ENCODE measurements around the gene CHCHD4. TPM values are rescaled to one million over a fixed set of nuclear protein-coding genes. Genes with fewer than 3 reads are reported as not detected.

CHCHD4 gene
- total RNA-seq, 1 experiment from 2014 or later, result 43.3 TPM

DNA sequence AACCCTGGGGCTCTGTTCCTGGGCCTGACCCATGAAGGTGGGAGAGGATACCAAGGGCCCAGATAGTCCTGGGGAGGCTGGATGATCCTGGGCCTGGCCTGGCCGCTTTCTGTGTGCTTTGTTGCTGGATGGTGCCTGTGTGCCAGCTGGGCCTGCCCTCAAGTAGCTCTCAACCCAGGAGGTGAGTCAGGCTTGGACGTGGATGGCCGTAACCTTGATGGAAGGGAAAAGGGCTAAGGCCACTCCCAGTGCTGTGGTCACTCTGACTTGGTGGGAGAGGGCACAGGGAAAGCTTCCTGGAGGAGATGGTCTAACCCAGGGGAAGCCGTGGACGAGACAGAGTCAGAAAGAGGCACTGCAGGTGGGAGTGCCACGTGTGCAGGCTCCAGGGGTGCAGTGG is 9.6 kb upstream of the CHCHD4 start:
- H2AFZ ChIP-seq (ENCODE audit: low read length), result no peak overlapping the region
- no peaks in the 10 kb centered on the region for H3K9me2 ChIP-seq (replicated peaks; ENCODE audit: low read length)
- no peaks in the 10 kb centered on the region for H3K9me3 ChIP-seq (ENCODE audit: low read length)
- H3K4me3 ChIP-seq (ENCODE audit: low read length), result no peak overlapping the region
- no peaks in the 10 kb centered on the region for H3K27me3 ChIP-seq (ENCODE audit: low read length)
- no peak overlapping the region for H3K9ac ChIP-seq (ENCODE audit: low read length)
- no peaks in the 10 kb centered on the region for H3F3A ChIP-seq (ENCODE audit: low read length, unreplicated experiment)
- intact Hi-C loops (cut with micrococcal nuclease), result no loop called here
- BruUV-seq (replicated peaks), result no TSS peak
- H4K20me1 ChIP-seq (ENCODE audit: low read length), result no peaks in the 10 kb centered on the region
- peaks cover 21% of the 10 kb centered on the region for H3K4me1 ChIP-seq (ENCODE audit: insufficient read depth, low read length)
- H3K79me2 ChIP-seq (ENCODE audit: low read length), result peaks cover 4% of the 10 kb centered on the region; the same call in 1 of the 2 replicates
- H3K36me3 ChIP-seq (ENCODE audit: low read depth, low read length), result peaks cover 74% of the 10 kb centered on the region
- H3K27ac ChIP-seq (ENCODE audit: low read length), result no peak overlapping the region
- CTCF ChIA-PET, result no interaction called here
- no peak overlapping the region for H3K4me2 ChIP-seq (ENCODE audit: low read length)
- ATAC-seq, result no peak
- no peak for DNase-seq
- TF ChIP-seq EZH2 (IDR thresholded peaks at IDR 0.05; ENCODE audit: low read length, unreplicated experiment), result no peak
- TF ChIP-seq, protein P1, sequence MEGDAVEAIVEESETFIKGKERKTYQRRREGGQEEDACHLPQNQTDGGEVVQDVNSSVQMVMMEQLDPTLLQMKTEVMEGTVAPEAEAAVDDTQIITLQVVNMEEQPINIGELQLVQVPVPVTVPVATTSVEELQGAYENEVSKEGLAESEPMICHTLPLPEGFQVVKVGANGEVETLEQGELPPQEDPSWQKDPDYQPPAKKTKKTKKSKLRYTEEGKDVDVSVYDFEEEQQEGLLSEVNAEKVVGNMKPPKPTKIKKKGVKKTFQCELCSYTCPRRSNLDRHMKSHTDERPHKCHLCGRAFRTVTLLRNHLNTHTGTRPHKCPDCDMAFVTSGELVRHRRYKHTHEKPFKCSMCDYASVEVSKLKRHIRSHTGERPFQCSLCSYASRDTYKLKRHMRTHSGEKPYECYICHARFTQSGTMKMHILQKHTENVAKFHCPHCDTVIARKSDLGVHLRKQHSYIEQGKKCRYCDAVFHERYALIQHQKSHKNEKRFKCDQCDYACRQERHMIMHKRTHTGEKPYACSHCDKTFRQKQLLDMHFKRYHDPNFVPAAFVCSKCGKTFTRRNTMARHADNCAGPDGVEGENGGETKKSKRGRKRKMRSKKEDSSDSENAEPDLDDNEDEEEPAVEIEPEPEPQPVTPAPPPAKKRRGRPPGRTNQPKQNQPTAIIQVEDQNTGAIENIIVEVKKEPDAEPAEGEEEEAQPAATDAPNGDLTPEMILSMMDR (conservative IDR thresholded peaks at IDR 0.05; ENCODE audit: low read depth, low read length), result no peak
- TF ChIP-seq EZH2phosphoT487 (IDR thresholded peaks at IDR 0.05; ENCODE audit: borderline replicate concordance, low read length), result no peak
- POLR2A ChIA-PET (ENCODE audit: unreplicated experiment), result no interaction called here

DNA sequence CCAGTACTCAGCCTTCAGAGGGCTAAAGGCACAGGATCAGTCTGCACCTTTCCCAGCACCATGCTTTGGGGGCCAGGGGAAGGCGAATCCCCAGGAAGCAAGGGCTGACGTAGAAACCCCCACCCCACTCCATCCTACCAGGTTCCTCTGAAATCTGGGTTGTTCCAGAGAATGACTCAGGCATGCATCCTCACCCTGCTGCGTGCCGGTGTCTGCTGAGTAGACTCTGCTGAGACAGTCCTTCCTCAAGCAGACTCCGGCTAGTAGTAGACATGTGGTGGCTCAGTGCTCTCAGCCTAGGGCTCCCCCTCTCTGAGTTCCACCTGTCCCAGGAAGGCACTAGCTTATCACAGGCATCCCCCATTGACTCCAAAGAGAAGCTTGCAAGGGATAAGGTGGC is 9.2 kb upstream of the CHCHD4 start:
- POLR2A ChIA-PET (ENCODE audit: unreplicated experiment), result no interaction called here
- Histone ChIP-seq H3K9me3 (ENCODE audit: low read length) (no peaks in the 10 kb centered on the region), H2AFZ (ENCODE audit: low read length) (no peak overlapping the region), H3K4me1 (ENCODE audit: insufficient read depth, low read length) (peaks cover 21% of the 10 kb centered on the region), H3K4me2 (ENCODE audit: low read length) (no peak overlapping the region), H3K27ac (ENCODE audit: low read length) (no peak overlapping the region), H3F3A (ENCODE audit: low read length, unreplicated experiment) (no peaks in the 10 kb centered on the region), H3K4me3 (ENCODE audit: low read length) (no peak overlapping the region), H3K9me2 (replicated peaks; ENCODE audit: low read length) (no peaks in the 10 kb centered on the region), H3K9ac (ENCODE audit: low read length) (no peak overlapping the region), H3K27me3 (ENCODE audit: low read length) (no peaks in the 10 kb centered on the region), H4K20me1 (ENCODE audit: low read length) (peaks cover under 1% of the 10 kb centered on the region; the same call in 1 of the 2 replicates), H3K79me2 (ENCODE audit: low read length) (peaks cover 6% of the 10 kb centered on the region), H3K36me3 (ENCODE audit: low read depth, low read length) (peaks cover 72% of the 10 kb centered on the region)
- no peak for TF ChIP-seq EZH2phosphoT487 (IDR thresholded peaks at IDR 0.05; ENCODE audit: borderline replicate concordance, low read length)
- TF ChIP-seq, protein P1 (conservative IDR thresholded peaks at IDR 0.05; ENCODE audit: low read depth, low read length), result no peak
- no peak for TF ChIP-seq EZH2 (IDR thresholded peaks at IDR 0.05; ENCODE audit: low read length, unreplicated experiment)
- DNase-seq, result no peak
- no TSS peak for BruUV-seq (replicated peaks)
- CTCF ChIA-PET, result no interaction called here
- intact Hi-C loops (cut with micrococcal nuclease), result no loop called here
- 0 out of 2 replicates have a peak, but pooled peaks have one; percentile 6 for ATAC-seq

DNA sequence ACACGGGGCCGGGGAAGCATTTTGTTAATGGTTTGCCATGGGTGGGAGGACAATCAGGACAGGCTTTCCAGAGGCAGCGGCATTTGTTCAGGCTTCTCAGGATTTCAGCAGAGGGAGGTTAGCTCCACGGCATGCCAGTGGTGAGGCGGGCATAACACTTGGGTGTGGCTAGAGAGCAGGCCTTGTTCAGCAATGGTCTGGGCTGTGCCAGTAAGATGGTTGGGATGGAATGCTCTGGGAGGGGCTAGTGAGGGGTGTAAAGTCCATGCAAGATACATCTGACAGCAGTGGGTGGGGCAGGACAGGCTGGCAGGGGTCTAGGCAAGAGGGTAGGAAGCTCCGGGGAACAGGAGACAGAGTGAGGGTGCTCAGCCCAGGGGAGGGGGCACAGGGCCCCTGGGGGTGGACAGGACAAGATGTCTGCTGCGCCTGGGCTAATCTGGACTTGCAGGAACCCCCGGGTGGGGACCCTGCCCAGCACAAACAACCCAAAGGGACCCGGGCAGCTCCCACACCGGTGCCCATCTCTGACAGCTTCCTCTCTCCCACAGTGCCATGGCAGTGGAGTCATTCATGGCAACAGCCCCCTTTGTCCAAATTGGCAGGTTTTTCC is 8.6 kb upstream of the CHCHD4 start:
- ATAC-seq (no peak), DNase-seq (no peak)
- Histone ChIP-seq H2AFZ (ENCODE audit: low read length) (no peak overlapping the region), H3K4me1 (ENCODE audit: insufficient read depth, low read length) (peaks cover 21% of the 10 kb centered on the region), H3K4me2 (ENCODE audit: low read length) (no peak overlapping the region), H3F3A (ENCODE audit: low read length, unreplicated experiment) (no peaks in the 10 kb centered on the region), H3K36me3 (ENCODE audit: low read depth, low read length) (peaks cover 74% of the 10 kb centered on the region), H3K4me3 (ENCODE audit: low read length) (no peak overlapping the region), H3K79me2 (ENCODE audit: low read length) (peaks cover 11% of the 10 kb centered on the region), H3K27me3 (ENCODE audit: low read length) (no peaks in the 10 kb centered on the region), H3K9me2 (replicated peaks; ENCODE audit: low read length) (no peaks in the 10 kb centered on the region), H4K20me1 (ENCODE audit: low read length) (peaks cover 6% of the 10 kb centered on the region; the same call in 1 of the 2 replicates), H3K27ac (ENCODE audit: low read length) (no peak overlapping the region), H3K9ac (ENCODE audit: low read length) (no peak overlapping the region), H3K9me3 (ENCODE audit: low read length) (no peaks in the 10 kb centered on the region)
- no TSS peak for BruUV-seq (replicated peaks)
- ChIA-PET POLR2A (ENCODE audit: unreplicated experiment) (no interaction called here), CTCF (no interaction called here)
- TF ChIP-seq, protein P1 (conservative IDR thresholded peaks at IDR 0.05; ENCODE audit: low read depth, low read length), result no peak
- TF ChIP-seq EZH2 (IDR thresholded peaks at IDR 0.05; ENCODE audit: low read length, unreplicated experiment), result no peak
- TF ChIP-seq EZH2phosphoT487 (IDR thresholded peaks at IDR 0.05; ENCODE audit: borderline replicate concordance, low read length), result no peak
- intact Hi-C loops (cut with micrococcal nuclease), result no loop called here

Measured in PC-3 (cell line).